ENCODE results near the gene IL4.
A peak's percentile ranks its signal among the peaks of the same experiment; 100 is the strongest.
"Not testable (repeated sequence)": the region's sequence is repeated elsewhere in the genome, so short reads cannot be mapped to it uniquely, and the experiment has no call there.

IL4 gene

DNA sequence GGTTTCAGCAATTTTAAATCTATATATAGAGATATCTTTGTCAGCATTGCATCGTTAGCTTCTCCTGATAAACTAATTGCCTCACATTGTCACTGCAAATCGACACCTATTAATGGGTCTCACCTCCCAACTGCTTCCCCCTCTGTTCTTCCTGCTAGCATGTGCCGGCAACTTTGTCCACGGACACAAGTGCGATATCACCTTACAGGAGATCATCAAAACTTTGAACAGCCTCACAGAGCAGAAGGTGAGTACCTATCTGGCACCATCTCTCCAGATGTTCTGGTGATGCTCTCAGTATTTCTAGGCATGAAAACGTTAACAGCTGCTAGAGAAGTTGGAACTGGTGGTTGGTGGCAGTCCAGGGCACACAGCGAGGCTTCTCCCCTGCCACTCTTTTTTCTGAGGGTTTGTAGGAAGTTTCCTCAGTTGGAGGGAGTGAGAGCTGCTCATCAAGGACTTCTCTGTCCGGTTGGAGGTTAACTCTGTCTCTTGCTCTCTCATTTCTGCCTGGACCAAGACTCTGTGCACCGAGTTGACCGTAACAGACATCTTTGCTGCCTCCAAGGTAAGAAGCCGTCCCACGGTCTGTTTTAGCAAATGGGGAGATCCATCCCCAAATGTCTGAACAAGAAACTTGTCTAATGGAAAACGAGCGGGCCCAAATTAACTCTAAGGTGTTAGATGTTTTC, at the start of gene IL4:
Gene IL4 (plus strand): TSS at position 51 of the 692 bp plus-strand sequence. CDS start 62 bp downstream, at position 113.
- DNase-seq: no peak

DNA sequence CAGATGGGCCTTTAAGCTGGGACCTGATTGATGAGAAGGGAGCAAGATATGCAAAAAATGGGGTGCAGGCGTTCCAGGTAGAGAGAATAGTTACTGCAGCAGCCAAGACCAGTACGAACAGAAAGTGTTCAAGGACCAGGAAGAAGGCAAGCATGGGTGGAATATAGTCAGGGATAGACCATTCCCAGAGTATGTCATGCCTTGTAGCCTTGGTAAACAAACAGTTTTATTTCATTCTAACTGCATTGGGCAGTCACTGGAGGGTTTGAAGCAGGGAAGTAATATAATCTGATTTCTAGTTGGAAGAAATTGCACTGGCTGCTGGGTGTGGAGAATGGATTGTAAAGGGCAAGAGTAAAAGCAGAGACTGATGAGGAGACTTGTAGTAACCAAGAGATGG, 46.3 kb upstream of the IL4 start:
- no peak for DNase-seq

GRCh38 chr5:132628814-132629213, 45.0 kb upstream of the IL4 start:
- DNase-seq: no peak

GRCh38 chr5:132629230-132629944, 44.4 kb upstream of the IL4 start:
- DNase-seq: no peak

DNA sequence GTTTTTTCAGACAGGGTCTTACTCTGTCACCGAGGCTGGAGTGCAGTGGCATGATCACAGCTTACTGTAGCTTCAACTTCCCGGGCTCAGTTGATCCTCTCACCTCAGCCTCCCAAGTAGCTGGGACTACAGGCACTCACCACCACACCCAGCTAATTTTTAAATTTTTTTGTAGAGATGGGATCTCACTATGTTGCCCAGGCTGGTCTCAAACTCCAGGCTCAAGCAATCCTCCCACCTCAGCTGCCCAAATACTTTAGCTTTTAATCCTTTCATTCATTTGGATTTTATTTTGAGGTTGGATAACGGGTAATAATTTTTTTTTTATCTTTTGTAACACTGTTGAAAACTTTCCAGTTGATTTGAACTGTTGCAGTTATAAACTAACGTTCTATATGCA, 40.2 kb upstream of the IL4 start:
- not testable (repeated sequence) for DNase-seq

DNA sequence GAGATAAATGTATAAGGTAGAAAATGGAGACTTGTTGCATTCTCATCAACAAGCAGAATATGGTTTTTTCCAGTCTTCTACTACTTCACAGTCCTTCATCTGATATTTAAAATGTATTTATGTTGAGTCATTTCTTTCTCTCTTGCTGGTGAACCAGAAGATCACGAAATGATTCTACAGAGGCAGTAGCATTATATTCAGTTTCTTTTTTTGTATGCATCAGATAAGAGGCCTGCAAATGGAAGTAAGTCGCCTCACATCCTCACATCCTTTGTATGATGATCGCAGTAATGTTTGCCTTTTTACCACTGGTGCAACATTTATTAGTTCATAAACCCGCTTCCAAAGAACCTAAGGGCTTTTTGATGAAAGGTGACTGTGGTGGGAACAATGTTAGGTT, 37.9 kb upstream of the IL4 start:
- DNase-seq: no peak

DNA sequence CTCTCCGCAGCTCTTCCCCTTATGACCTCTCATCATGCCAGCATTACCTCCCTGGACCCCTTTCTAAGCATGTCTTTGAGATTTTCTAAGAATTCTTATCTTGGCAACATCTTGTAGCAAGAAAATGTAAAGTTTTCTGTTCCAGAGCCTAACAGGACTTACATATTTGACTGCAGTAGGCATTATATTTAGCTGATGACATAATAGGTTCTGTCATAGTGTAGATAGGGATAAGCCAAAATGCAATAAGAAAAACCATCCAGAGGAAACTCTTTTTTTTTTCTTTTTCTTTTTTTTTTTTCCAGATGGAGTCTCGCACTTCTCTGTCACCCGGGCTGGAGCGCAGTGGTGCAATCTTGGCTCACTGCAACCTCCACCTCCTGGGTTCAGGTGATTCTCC, 36.5 kb upstream of the IL4 start:
- no peak for DNase-seq

DNA sequence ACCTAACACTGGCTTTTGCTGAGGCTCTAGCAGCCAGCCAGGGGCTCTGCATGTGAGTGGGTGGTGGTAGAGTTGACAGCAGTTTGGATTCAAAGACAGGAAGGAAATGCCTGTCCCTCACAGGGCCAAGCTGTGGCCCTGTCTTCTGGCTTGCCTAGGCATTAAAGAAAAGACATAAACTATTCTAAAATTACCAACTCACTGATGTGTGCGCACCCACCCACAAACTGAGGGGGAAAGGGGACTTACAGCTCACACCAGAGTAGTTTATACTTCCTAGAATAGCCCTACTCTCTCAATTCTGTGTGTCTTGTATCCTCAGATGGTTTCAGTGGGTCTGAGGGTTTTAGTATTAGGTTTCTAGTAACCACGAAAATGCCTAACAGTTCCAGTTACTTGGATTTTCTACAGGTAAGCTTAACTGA, 34.1 kb upstream of the IL4 start:
- DNase-seq: peak; percentile 52

DNA sequence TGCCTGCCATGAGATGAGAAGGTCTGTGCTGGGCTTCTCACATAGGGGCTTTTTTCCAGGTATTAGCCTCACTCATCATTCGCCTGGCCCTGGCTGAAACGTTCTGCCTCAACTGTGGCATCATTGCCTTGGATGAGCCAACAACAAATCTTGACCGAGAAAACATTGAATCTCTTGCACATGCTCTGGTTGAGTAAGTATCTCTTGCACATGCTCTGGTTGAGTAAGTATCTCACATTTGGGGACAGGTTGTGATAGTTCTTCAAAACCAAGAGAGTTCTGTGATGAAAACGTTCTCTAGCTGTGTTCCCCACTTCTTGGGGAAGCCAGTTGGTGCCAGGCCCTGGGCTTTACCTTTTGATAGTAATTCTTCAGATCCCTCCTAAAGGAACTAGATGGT, 33.2 kb upstream of the IL4 start:
- DNase-seq: no peak

GRCh38 chr5:132641241-132641723, 32.5 kb upstream of the IL4 start:
- DNase-seq: peak; percentile 57

GRCh38 chr5:132641841-132642240, 31.9 kb upstream of the IL4 start:
- no peak for DNase-seq

- DNase-seq: no peak
These were observed 29.6 kb upstream of the IL4 start for GRCh38 chr5:132644177-132644576.

DNA sequence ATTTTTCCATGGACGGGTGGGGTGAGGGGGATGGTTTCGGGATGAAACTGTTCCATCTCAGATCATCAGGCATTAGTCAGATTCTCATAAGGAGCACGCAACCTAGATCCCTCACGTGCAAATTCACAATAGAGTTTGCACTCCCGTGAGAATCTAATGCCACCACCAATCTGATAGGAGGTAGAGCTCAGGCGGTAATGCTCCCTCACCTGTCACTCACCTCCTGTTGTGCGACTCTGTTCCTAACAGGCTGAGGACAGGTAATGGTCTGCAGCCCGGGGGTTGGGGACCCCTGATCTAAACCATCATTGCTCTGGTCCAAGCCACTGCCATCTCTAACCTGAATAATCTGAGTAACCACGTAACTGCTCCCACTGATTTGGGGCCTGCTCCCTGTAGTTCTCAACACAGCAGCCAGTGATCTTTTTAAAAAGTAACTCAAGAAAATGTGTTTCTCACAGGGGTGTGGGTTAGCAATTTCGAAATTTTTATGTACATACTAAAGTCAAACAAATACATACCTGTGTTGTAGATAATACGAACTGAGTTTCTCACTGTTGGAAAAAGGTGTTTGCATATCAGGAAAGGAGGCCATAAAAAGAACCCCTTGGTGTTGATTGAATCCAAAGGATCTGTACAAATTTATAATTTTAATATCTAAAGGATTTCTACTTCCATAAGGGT, 27.1 kb upstream of the IL4 start:
- no peak for DNase-seq

- DNase-seq: no peak
These were observed 26.3 kb upstream of the IL4 start for GRCh38 chr5:132647473-132647872.

GRCh38 chr5:132648355-132648754, 25.4 kb upstream of the IL4 start:
- DNase-seq: no peak

- no peak for DNase-seq
These were observed 21.8 kb upstream of the IL4 start for GRCh38 chr5:132651838-132652469.

DNA sequence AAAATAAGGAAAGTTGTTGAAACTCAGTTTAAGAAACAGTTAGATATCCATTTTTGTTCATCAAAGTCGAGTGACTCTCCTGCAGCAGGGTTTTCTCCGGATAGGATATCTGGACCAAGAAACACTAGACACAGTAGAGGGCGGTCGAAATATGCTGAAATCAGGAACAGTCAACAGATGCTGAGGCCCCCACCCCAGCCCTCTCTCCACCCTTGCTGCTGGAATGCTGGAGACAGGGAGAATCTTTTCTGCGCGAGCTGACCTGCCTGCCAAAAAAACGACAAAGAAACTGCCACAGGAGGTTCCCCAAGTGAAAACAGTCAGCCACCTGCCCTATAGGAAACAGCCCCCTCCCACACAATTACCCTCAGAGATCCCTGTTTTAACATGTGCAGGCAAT, 20.1 kb upstream of the IL4 start:
- no peak for DNase-seq

DNA sequence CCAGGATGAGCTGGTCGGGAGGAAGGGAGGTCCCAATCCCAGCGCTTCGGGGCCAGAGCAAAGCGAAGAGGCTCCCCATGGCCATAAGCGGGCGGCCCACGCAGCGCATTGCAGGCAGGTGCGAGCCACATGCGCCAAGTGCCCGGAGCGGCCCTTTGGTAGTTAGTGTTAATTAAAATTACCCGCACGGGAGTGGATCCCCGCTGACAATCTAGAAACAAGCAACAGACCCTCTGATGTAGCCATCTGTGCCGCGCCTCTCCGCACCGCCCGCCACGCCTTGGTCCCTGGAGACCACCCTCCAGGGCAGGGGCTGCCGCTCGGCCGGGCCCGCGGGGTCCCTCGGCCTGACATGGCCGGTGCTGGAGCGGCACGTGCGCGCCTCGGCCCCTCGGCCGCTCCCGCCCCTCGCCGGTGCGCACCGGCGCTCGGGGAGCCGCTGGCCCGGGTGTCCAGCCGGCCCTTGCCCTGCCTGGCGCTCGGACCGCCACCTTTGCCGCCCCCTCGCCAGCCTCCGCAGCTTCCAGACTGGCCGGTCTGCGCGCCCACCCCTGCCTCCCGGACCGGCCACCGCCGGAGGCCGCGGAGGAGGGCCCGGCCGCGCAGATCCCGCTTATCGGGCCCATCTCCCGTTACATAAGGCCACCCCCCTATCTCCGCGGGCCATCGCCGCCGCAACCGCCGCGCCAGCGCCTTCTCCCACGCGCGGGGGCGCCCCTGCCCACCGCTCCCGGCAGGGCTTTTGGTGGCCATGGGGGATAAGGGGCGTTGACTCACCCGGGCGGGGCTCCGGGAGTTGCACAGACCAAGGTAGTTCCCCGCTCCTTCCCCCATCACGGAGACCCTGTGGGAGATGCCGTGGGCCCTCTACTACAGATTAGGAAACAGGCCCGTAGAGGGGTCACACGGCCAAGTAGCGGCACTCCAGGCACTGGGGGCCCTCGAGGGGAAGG, 17.7 kb upstream of the IL4 start:
- peak; percentile 72 for DNase-seq

GRCh38 chr5:132656774-132657355, 16.9 kb upstream of the IL4 start:
- peak; percentile 43 for DNase-seq

DNA sequence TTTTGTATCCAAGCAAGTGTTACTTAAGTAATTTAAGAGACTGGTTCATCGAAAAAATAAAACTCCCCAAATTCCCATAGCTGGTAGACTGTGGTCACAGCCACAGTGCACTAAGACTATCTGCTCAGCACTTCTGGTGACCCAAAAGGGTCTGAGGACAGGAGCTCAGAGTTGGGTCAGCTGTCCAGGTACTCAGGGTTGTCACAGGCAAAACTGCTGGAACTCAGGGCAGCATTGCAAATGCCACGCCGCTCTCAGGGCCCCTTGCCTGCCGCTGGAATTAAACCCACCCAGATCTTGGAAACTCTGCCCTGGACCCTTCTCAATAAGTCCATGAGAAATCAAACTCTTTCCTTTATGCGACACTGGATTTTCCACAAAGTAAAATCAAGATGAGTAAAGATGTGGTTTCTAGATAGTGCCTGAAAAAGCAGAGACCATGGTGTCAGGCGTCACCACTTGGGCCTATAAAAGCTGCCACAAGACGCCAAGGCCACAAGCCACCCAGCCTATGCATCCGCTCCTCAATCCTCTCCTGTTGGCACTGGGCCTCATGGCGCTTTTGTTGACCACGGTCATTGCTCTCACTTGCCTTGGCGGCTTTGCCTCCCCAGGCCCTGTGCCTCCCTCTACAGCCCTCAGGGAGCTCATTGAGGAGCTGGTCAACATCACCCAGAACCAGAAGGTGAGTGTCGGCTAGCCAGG, 16.0 kb upstream of the IL4 start, which contains the start of gene IL13:
Gene IL13 (plus strand): TSS at position 498 of the 705 bp plus-strand sequence. CDS start 14 bp downstream, at position 512.
- DNase-seq: peak; percentile 66
